Smooth muscle cell of the brain vasculature (primary cell): ENCODE results near the gene PACS1.
A peak's percentile ranks its signal among the peaks of the same experiment; 100 is the strongest.
"Not testable (repeated sequence)": the region's sequence is repeated elsewhere in the genome, so short reads cannot be mapped to it uniquely, and the experiment has no call there.

Experiments used
- DNase-seq: peaks from one replicate; pipeline ENCODE4 v3.0.0-alpha.2; 2012; ENCODE audit warnings: low read depth, low spot score

Gene PACS1

GRCh38 chr11:66275984-66276612 is 206.0 kb downstream of the PACS1 start:
- no peak for DNase-seq

GRCh38 chr11:66276619-66277018 is 206.5 kb downstream of the PACS1 start:
- DNase-seq: not testable (repeated sequence)

GRCh38 chr11:66277064-66277463 is 207.0 kb downstream of the PACS1 start:
- not testable (repeated sequence) for DNase-seq

DNA sequence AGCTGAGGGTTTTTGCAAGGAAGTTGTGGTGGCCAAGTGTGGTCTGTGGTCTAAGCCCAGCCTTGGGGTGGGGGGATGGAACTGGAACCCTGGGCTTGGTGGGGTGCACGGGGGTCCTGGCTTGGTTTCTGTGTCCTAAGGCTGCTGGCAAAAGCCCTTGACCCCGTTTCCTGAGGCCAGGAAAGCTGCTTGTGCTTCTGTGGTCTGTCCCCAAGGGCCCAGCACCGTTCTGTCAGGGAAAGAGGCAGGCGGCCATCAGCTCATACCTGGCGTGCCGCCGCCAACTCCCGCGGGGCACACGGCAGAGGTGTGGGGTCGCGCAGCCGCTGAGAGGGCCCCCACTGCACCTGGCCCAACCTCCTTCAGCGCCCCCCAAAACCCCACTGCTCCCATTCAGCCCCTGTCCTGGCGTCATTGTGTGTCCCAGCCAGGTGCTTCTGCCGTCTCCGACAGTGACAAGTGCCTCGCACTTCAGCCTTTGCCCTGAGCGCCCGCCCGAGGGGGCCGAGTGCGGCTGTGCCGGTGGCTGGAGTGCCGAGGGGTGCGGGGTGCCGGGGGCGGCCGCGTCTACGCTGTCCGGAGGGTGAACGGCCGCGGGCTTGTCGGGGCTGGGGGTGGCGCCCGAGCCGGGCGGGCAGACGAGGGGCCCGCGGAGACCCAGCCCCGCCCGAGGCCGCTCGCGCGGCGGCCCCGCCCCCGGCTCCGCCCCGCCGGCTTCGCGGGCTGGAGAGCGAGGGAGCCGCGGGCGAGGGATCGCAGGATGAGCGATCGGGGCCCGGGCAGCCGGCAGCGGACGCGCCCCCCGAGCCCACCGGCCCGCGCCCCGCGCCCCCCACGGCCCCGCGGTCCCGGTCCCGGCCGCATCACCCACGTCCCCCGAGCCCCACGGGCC is 207.6 kb downstream of the PACS1 start, which contains the start of gene CNIH2:
Gene CNIH2, plus strand, starts transcription at position 705 of the 892 bp plus-strand sequence. CDS start 282 bp downstream, outside the sequence.
- DNase-seq: no peak

DNA sequence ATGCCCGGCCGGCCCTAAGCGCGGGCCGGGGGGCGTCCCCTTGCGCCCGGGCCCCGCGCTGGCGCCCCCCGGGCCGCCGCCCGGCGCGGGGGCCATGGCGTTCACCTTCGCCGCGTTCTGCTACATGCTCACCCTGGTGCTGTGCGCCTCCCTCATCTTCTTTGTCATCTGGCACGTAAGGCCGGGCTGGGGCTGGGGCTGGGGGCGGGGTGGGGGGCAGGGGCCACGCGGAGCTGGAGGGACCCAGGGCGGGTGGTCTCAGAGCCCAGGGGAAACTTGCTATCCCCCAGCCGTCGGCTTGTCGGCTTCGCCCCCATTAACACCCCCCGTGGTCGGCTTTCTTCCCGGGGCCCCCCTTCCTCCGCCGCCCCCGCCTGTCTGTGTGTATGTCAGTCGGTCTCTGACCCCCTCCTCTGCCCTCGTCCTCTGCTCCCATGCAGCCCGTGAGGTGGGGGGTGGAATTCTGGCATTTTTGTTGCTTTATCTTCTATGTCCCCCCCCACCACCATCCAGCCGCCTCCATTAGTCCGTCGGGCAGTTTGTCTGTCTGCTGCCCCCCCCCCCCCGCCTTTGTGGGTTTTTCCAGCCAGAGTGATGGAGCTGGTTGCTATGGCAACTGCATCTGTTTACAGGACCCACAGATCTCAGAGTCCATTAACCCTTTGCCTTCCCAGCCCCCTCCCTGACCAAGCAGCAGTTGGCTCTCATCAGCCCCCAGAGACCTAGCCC is 208.5 kb downstream of the PACS1 start:
- DNase-seq: no peak

DNA sequence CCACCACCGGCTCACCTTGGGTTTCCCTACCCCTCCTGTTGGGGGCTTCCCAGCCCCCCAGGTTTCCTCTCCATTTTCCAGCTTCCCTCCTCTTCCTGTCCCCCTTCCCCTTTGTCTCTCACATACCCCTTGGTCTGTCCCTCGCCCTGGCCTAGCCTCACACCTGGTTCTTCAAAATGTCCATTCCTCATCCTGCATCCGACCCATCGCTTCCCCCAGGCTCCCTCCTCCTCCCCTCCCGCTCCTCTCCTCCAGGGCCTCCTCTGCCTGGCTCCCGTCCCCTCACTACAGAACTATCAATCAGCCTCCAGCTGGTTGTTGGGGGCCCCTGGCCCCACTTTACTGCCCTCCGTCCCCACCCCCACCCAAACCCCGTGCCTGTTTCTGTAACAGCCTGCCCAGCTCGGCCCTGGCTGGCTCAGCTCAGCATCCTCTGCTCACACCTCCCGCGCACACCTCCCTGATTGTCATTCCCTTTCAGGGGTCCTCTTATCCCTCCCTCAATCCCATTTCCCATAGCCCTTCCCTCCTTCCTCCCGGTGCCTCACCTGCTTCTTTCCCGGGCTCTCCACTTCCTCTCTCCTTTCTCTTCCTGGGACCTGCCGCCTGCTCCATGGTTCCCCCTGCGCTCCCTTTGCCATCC is 209.1 kb downstream of the PACS1 start:
- DNase-seq: no peak

GRCh38 chr11:66280428-66280827 is 210.4 kb downstream of the PACS1 start:
- no peak for DNase-seq

DNA sequence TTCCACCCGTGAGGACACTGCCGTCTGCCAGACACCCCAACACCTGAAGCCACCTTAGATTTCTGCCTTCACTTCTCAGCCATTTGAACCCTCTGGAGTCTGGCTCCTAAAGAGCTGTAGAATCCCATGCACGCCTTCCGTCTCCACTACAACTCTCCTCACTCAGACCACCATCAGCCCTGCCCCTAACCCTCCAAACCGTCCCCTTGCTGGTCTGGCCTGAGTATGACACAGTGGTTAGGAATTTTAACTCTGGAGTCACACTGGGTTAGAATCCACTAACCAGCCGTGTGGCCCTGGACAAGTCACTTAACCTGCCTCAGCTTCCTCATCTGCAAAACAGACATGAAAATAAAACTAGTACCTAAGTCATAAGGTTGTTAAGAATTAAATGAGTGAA is 210.9 kb downstream of the PACS1 start:
- DNase-seq: no peak

DNA sequence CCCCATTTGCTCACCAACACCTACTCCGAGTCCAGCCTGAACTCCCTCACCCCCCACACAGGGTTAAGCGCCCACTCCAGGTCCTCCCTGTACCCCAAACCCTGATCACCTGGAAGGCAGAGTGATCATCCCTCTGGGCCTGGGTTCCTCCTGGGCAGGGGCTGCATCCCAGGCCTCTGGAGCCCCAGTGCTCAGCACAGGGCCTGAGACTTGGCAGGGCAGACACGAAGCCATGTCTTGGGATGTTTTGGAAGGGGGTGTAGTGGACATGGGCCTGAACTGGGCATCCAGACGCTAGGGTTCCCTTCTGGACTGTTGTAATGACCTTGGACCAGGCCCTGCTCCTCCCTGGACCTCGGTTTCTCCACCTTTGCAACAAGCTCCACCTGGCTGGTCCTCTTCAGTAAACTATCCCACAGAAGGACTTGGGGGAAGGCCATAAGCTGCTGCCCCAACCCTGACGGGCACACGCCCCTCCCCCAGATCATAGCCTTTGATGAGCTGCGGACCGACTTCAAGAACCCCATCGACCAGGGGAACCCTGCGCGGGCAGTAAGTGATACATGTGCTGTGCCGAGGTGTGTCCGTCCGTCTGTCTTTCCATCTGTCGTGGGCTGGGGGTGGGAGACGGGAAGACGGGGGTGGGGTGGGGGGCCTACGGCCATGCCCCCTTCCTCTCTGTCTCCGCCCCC is 211.8 kb downstream of the PACS1 start:
- no peak for DNase-seq

GRCh38 chr11:66282468-66283455 is 212.7 kb downstream of the PACS1 start:
- peak; percentile 81 for DNase-seq

- no peak for DNase-seq
Observed at GRCh38 chr11:66283461-66284105, 213.5 kb downstream of the PACS1 start.

DNA sequence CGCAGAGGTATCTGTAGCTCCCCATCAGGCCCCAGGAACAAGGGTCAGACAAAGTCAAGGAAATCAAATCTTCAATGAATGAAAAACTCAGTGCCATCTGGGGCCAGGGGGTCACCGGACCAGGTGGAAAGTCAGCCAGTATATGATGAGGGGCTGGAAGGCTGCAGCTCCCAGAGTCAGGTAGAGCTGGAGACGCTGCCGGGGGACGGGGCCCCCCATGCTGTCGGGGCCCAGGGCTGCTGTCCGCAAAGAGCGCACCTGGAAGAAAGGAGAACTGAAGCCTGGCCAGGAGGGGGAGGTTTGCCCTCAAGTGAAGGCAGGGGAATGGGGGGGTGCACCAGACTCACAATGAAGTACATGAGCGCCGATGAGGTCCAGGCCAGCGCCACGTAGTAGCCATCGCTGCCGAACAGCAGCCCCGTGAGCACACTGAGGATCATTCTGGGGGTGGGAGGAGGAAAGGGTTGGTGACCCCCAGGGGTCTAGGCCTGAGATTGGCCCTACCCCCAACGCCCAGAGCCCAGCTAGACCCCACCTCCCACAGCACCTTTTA is 214.5 kb downstream of the PACS1 start:
- DNase-seq: no peak

DNA sequence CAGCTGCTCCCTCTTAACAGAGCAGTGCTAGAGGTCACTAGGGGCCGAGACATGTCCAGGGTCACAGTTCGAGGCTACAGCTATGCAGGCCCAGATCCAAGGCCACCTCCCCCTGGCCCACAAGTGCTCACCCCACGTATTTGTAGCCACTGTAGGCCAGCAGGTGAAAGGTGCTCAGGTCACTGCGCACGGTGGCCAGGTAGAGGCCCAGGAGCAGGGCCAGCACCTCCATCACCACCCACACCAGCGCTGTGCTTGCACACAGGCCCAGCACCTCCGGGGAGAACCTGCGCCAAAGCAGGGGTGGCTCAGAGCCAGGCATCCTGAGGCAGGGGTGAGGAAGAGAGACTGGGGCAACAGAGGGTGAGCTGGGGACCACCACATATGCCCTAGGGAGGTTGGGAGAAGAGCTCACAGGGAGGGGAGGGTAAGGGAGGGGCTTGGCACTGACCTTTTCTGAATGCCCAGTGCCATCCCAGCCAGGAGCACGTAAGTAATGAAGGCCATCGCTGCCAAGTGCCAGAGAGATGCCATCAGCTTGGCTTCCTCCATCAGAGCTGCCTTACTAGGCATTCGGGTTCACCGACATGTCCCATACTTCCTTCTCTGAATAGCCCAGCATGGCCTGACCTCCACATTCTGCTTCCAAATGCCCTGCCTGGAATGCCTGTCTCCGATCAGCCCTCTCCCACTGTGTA is 215.3 kb downstream of the PACS1 start:
- no peak for DNase-seq

DNA sequence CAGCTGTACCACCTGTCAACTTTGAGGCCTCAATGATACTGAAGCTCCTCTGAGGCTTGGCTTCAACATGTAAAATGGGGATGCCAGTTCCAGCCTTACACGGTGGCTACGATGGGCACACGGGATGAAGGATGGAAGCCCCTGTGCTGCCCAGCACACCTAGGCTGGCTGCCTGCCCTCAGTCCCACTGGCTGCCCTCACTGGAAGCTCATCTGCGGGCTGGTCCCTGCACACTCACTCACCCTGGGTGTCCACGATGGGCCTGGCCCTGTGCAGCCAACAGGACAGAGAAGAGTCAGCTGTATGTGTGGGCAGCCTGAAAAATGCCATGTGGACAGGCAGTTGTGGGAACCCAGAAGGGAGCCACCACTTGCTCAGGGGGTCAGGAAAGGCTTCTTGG is 216.6 kb downstream of the PACS1 start:
- no peak for DNase-seq

GRCh38 chr11:66287211-66287888 is 217.3 kb downstream of the PACS1 start:
- DNase-seq: no peak

- DNase-seq: no peak
Observed at GRCh38 chr11:66287889-66288670, 218.0 kb downstream of the PACS1 start.
